Measurements from ENCODE around the gene ZBTB44. TPM values are rescaled to one million over a fixed set of nuclear protein-coding genes. Genes with fewer than 3 reads are reported as not detected.
"Not testable (repeated sequence)": the region's sequence is repeated elsewhere in the genome, so short reads cannot be mapped to it uniquely, and the experiment has no call there.

The ZBTB44 gene
- polyA plus RNA-seq, 3 donors: 51.2 to 64.0 (median 63.3) TPM

- DNase-seq (ENCODE audit: extremely low read depth in 1 of 11, low read depth in 9 of 11, low spot score in 4 of 11): peak in 2 of 11 donors; percentile 32 to 52
Observed at GRCh38 chr11:130318031-130318673, 3.4 kb upstream of the ZBTB44 start.

- peak in 2 of 11 donors; percentile 12 to 24 for DNase-seq (ENCODE audit: extremely low read depth in 1 of 11, low read depth in 9 of 11, low spot score in 4 of 11)
Observed at GRCh38 chr11:130315354-130315970, 745 bp upstream of the ZBTB44 start.

GRCh38 chr11:130314184-130314749 is 450 bp downstream of the ZBTB44 start:
- peak in 5 of 11 donors; percentile 24 to 58 (median 51) for DNase-seq (ENCODE audit: extremely low read depth in 1 of 11, low read depth in 9 of 11, low spot score in 4 of 11)

- no peak for DNase-seq (ENCODE audit: extremely low read depth in 1 of 11, low read depth in 9 of 11, low spot score in 4 of 11)
Observed at GRCh38 chr11:130313383-130314183, 1.1 kb downstream of the ZBTB44 start.

GRCh38 chr11:130312046-130312445 is 2.7 kb downstream of the ZBTB44 start:
- DNase-seq (ENCODE audit: extremely low read depth in 1 of 11, low read depth in 9 of 11, low spot score in 4 of 11): no peak

GRCh38 chr11:130310622-130311021 is 4.1 kb downstream of the ZBTB44 start:
- no peak for DNase-seq (ENCODE audit: extremely low read depth in 1 of 11, low read depth in 9 of 11, low spot score in 4 of 11)

GRCh38 chr11:130308886-130309285 is 5.8 kb downstream of the ZBTB44 start:
- DNase-seq (ENCODE audit: extremely low read depth in 1 of 11, low read depth in 9 of 11, low spot score in 4 of 11): no peak

GRCh38 chr11:130308059-130308458 is 6.7 kb downstream of the ZBTB44 start:
- DNase-seq (ENCODE audit: extremely low read depth in 1 of 11, low read depth in 9 of 11, low spot score in 4 of 11): no peak

GRCh38 chr11:130304651-130305050 is 10.1 kb downstream of the ZBTB44 start:
- DNase-seq (ENCODE audit: extremely low read depth in 1 of 11, low read depth in 9 of 11, low spot score in 4 of 11): no peak

GRCh38 chr11:130301002-130301401 is 13.7 kb downstream of the ZBTB44 start:
- DNase-seq (ENCODE audit: extremely low read depth in 1 of 11, low read depth in 9 of 11, low spot score in 4 of 11): no peak

GRCh38 chr11:130300567-130300966 is 14.2 kb downstream of the ZBTB44 start:
- DNase-seq (ENCODE audit: extremely low read depth in 1 of 11, low read depth in 9 of 11, low spot score in 4 of 11): no peak

- no peak for DNase-seq (ENCODE audit: extremely low read depth in 1 of 11, low read depth in 9 of 11, low spot score in 4 of 11)
Observed at GRCh38 chr11:130299978-130300377, 14.7 kb downstream of the ZBTB44 start.

GRCh38 chr11:130295657-130296056 is 19.1 kb downstream of the ZBTB44 start:
- DNase-seq (ENCODE audit: extremely low read depth in 1 of 11, low read depth in 9 of 11, low spot score in 4 of 11): no peak

GRCh38 chr11:130282111-130282510 is 32.6 kb downstream of the ZBTB44 start:
- no peak for DNase-seq (ENCODE audit: extremely low read depth in 1 of 11, low read depth in 9 of 11, low spot score in 4 of 11)

- not testable (repeated sequence) for DNase-seq (ENCODE audit: extremely low read depth in 1 of 11, low read depth in 9 of 11, low spot score in 4 of 11)
Observed at GRCh38 chr11:130281341-130281740, 33.4 kb downstream of the ZBTB44 start.

- DNase-seq (ENCODE audit: extremely low read depth in 1 of 11, low read depth in 9 of 11, low spot score in 4 of 11): no peak
Observed at GRCh38 chr11:130279989-130280388, 34.7 kb downstream of the ZBTB44 start.

- DNase-seq (ENCODE audit: extremely low read depth in 1 of 11, low read depth in 9 of 11, low spot score in 4 of 11): no peak
Observed at GRCh38 chr11:130278745-130279144, 36.0 kb downstream of the ZBTB44 start.

- no peak for DNase-seq (ENCODE audit: extremely low read depth in 1 of 11, low read depth in 9 of 11, low spot score in 4 of 11)
Observed at GRCh38 chr11:130278151-130278550, 36.6 kb downstream of the ZBTB44 start.

- DNase-seq (ENCODE audit: extremely low read depth in 1 of 11, low read depth in 9 of 11, low spot score in 4 of 11): no peak
Observed at GRCh38 chr11:130272336-130272735, 42.4 kb downstream of the ZBTB44 start.

Measured in renal cortex interstitium (tissue), 11 donors.